GM18498 (cell line): ENCODE results near the gene DAAM1.

Experiments
- ATAC-seq: cut with Tn5 transposase; IDR thresholded peaks from one replicate; pipeline ENCODE4 v1.9.1; 2021; ENCODE audit warnings: mild to moderate bottlenecking, moderate library complexity; ENCODE audit not compliant: unreplicated experiment

Gene DAAM1

GRCh38 chr14:59281609-59282377 is 93.3 kb downstream of the DAAM1 start:
- no peak for ATAC-seq

- no peak for ATAC-seq
These were observed 93.9 kb downstream of the DAAM1 start for GRCh38 chr14:59282378-59282765.

- ATAC-seq = no peak
These were observed 94.9 kb downstream of the DAAM1 start for GRCh38 chr14:59283361-59283760.

GRCh38 chr14:59284059-59284458 is 95.6 kb downstream of the DAAM1 start:
- ATAC-seq = no peak

GRCh38 chr14:59292028-59292427 is 103.6 kb downstream of the DAAM1 start:
- ATAC-seq = no peak

GRCh38 chr14:59292921-59293534 is 104.6 kb downstream of the DAAM1 start:
- no peak for ATAC-seq

GRCh38 chr14:59293935-59294661 is 105.6 kb downstream of the DAAM1 start:
- ATAC-seq = no peak

GRCh38 chr14:59294662-59294992 is 106.2 kb downstream of the DAAM1 start:
- no peak for ATAC-seq

GRCh38 chr14:59295951-59296350 is 107.5 kb downstream of the DAAM1 start:
- ATAC-seq = no peak

- ATAC-seq = no peak
These were observed 108.0 kb downstream of the DAAM1 start for GRCh38 chr14:59296508-59296907.

GRCh38 chr14:59297071-59297776 is 108.8 kb downstream of the DAAM1 start:
- ATAC-seq = no peak

- ATAC-seq = no peak
These were observed 111.3 kb downstream of the DAAM1 start for GRCh38 chr14:59299731-59300130.

- ATAC-seq = peak; percentile 85
These were observed 112.9 kb downstream of the DAAM1 start for GRCh38 chr14:59301354-59301753.

- ATAC-seq = no peak
These were observed 113.8 kb downstream of the DAAM1 start for GRCh38 chr14:59302313-59302712.

GRCh38 chr14:59303216-59303615 is 114.7 kb downstream of the DAAM1 start:
- no peak for ATAC-seq

GRCh38 chr14:59305231-59305630 is 116.8 kb downstream of the DAAM1 start:
- no peak for ATAC-seq

- no peak for ATAC-seq
These were observed 117.5 kb downstream of the DAAM1 start for GRCh38 chr14:59305836-59306555.

- ATAC-seq = no peak
These were observed 118.3 kb downstream of the DAAM1 start for GRCh38 chr14:59306775-59307174.

- no peak for ATAC-seq
These were observed 119.6 kb downstream of the DAAM1 start for GRCh38 chr14:59308086-59308485.

- no peak for ATAC-seq
These were observed 120.2 kb downstream of the DAAM1 start for GRCh38 chr14:59308673-59309072.
